PC-9 (cell line): ENCODE measurements around the gene BCAR1. TPM values are rescaled to one million over a fixed set of nuclear protein-coding genes. Genes with fewer than 3 reads are reported as not detected.

ENCODE experiments used
- BruUV-seq: library from RNA; stranded (reverse); fragments of 400-500 nt; replicated peaks from 2 replicates; lab custom pipeline; 2021; lab: Mats Ljungman, UMichigan
- CTCF ChIA-PET: fragments of 300-600 bp; sonication (Branson Sonifier 250); formaldehyde crosslinking; loops from one replicate; lab custom pipeline; 2022; ENCODE audit warnings: antibody characterized with exemption; lab: Charles Lee
- POLR2A ChIA-PET: fragments of 300-600 bp; sonication (Branson Sonifier 250); formaldehyde crosslinking; loops from one replicate; lab custom pipeline; 2022; ENCODE audit warnings: antibody characterized with exemption; ENCODE audit not compliant: unreplicated experiment; lab: Charles Lee
- DNase-seq, 2 experiments: peaks; one replicate each; pipeline versions ENCODE4 v3.0.0 to v3.0.0-alpha.2; 2015 to 2022; ENCODE audit warnings: mixed read lengths in 1 of 2
- H2AFZ ChIP-seq: fragments of 200-600 bp; sonication (generic); 2 replicates; pipeline ENCODE4 v1.8.1; 2017; ENCODE audit warnings: antibody characterized with exemption
- H3F3A ChIP-seq: fragments of 200-600 bp; sonication (generic); 2 replicates; pipeline ENCODE4 v1.8.1; 2017; ENCODE audit warnings: antibody characterized with exemption, mild to moderate bottlenecking, low read depth; ENCODE audit not compliant: insufficient read depth
- H3K27ac ChIP-seq: fragments of 200-600 bp; sonication (generic); 2 replicates; pipeline ENCODE4 v1.6.1; 2016; ENCODE audit warnings: mixed run types
- H3K27me3 ChIP-seq: fragments of 200-600 bp; sonication (generic); 2 replicates; pipeline ENCODE4 v1.6.1; 2016; ENCODE audit warnings: low read depth, mixed run types; ENCODE audit not compliant: insufficient read depth
- H3K36me3 ChIP-seq: fragments of 200-600 bp; sonication (generic); 2 replicates; pipeline ENCODE4 v1.6.1; 2016; ENCODE audit warnings: low read depth, mixed run types
- H3K4me1 ChIP-seq: fragments of 200-600 bp; sonication (generic); replicated peaks from 2 replicates; pipeline ENCODE4 v1.6.1; 2016; ENCODE audit warnings: mixed run types; ENCODE audit not compliant: insufficient read depth
- H3K4me2 ChIP-seq: fragments of 200-600 bp; sonication (generic); 2 replicates; pipeline ENCODE4 v1.6.1; 2017; ENCODE audit warnings: mixed run types
- H3K4me3 ChIP-seq: fragments of 200-600 bp; sonication (generic); 2 replicates; pipeline ENCODE4 v1.6.1; 2016; ENCODE audit warnings: mixed run types
- H3K79me2 ChIP-seq: fragments of 200-600 bp; sonication (generic); 2 replicates; pipeline ENCODE4 v1.6.1; 2017; ENCODE audit warnings: low read depth, mixed run types
- H3K9me2 ChIP-seq: fragments of 200-600 bp; sonication (generic); 2 replicates; pipeline ENCODE4 v1.8.1; 2017; ENCODE audit warnings: mild to moderate bottlenecking; ENCODE audit not compliant: insufficient read depth
- H3K9me3 ChIP-seq: fragments of 200-600 bp; sonication (generic); 2 replicates; pipeline ENCODE4 v1.8.1; 2016; ENCODE audit warnings: low read depth; ENCODE audit not compliant: insufficient read depth
- H4K20me1 ChIP-seq: fragments of 200-600 bp; sonication (generic); 2 replicates; pipeline ENCODE4 v1.8.1; 2017; ENCODE audit not compliant: insufficient read depth
- EZH2 ChIP-seq: fragments of 200-600 bp; sonication (generic); IDR thresholded peaks from 2 replicates; pipeline ENCODE4 v1.8.0; 2017; ENCODE audit warnings: antibody characterized with exemption, low read depth
- intact Hi-C: fragments of 100-400 bp; cut with micrococcal nuclease; formaldehyde crosslinking; loops from one replicate; pipeline ENCODE4 v1.10.0; 2022; ENCODE audit not compliant: unreplicated experiment
- total RNA-seq: library from RNA; stranded (reverse); gene quantifications from 2 replicates; pipeline ENCODE4 v1.2.3, GENCODE V29; 2021
- TF ChIP-seq, protein P1 (sequence below): fragments of 200-600 bp; sonication (generic); conservative IDR thresholded peaks from 2 replicates; pipeline ENCODE4 v1.6.1; 2017; ENCODE audit warnings: mixed run types, antibody characterized with exemption, mild to moderate bottlenecking, moderate library complexity

BCAR1 gene
- total RNA-seq, 1 experiment from 2014 or later, result 53.9 TPM

DNA sequence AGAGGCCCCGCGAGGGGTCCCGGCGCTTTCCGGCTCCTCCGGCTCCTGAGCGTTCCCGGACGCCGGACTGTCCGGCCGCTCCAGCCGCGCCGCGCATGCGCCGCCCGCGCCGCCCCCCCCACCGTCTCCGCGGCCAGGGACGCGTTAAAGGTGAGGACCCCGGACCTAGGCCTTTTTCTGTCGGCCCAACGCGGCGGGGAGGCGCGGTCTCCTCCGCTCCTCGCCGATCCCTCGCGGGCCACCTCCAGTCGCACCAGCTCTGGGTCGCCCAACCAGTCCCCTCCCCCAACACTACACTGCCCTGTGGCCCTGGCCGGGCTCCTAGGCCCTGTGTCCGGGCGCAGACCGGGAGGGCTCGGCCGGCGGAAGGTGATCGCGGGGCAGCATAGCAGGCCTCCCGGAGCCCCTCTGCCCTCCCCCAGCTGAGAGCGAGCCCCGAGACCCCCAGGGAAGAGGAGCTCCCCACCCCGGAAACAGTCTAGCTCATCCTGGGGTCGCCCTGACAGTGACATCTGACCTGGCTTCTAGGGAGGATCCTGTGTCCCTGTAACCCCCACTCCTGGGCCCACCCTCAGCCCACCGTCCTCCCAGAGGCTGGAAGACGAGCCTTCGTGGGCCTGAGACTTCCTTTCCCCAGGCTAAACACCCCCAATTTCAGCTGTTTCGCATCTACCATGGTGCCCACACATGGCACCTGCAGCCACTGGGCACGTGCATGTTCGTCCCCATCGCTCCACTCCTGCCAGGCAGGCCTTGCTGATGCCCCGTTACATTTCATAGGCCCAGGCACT is 14.7 kb upstream of the BCAR1 start:
- Histone ChIP-seq H3K9me2 (no peaks in the 10 kb centered on the region), H2AFZ (peak overlapping the region; percentile 98), H3K36me3 (0 out of 2 replicates have a peak, but pooled peaks cover 3% of the 10 kb centered on the region), H3K9me3 (no peaks in the 10 kb centered on the region), H3K4me1 (peaks cover 43% of the 10 kb centered on the region), H3K4me2 (peak overlapping the region; percentile 97), H3K27ac (peak overlapping the region; percentile 58), H3F3A (peaks cover 10% of the 10 kb centered on the region; the same call in 1 of the 2 replicates), H3K79me2 (peaks cover 43% of the 10 kb centered on the region), H3K27me3 (no peaks in the 10 kb centered on the region), H3K4me3 (peak overlapping the region; percentile 99), H4K20me1 (peaks cover 34% of the 10 kb centered on the region)
- BruUV-seq, result TSS peak; percentile 79
- ChIA-PET CTCF (no interaction called here), POLR2A (interaction anchor here (0.5 kb wide), 1 partner anchor 57 kb away, joined by 4 read pairs; no protein-coding TSS in a partner anchor)
- TF ChIP-seq EZH2, result no peak
- TF ChIP-seq, protein P1, sequence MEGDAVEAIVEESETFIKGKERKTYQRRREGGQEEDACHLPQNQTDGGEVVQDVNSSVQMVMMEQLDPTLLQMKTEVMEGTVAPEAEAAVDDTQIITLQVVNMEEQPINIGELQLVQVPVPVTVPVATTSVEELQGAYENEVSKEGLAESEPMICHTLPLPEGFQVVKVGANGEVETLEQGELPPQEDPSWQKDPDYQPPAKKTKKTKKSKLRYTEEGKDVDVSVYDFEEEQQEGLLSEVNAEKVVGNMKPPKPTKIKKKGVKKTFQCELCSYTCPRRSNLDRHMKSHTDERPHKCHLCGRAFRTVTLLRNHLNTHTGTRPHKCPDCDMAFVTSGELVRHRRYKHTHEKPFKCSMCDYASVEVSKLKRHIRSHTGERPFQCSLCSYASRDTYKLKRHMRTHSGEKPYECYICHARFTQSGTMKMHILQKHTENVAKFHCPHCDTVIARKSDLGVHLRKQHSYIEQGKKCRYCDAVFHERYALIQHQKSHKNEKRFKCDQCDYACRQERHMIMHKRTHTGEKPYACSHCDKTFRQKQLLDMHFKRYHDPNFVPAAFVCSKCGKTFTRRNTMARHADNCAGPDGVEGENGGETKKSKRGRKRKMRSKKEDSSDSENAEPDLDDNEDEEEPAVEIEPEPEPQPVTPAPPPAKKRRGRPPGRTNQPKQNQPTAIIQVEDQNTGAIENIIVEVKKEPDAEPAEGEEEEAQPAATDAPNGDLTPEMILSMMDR, result no peak
- peak; percentile 76 to 91 for DNase-seq
- intact Hi-C loops, result loop anchor here (1.0 to 2.0 kb wide), 2 partner anchors 39 to 111 kb away; no protein-coding TSS in a partner anchor

DNA sequence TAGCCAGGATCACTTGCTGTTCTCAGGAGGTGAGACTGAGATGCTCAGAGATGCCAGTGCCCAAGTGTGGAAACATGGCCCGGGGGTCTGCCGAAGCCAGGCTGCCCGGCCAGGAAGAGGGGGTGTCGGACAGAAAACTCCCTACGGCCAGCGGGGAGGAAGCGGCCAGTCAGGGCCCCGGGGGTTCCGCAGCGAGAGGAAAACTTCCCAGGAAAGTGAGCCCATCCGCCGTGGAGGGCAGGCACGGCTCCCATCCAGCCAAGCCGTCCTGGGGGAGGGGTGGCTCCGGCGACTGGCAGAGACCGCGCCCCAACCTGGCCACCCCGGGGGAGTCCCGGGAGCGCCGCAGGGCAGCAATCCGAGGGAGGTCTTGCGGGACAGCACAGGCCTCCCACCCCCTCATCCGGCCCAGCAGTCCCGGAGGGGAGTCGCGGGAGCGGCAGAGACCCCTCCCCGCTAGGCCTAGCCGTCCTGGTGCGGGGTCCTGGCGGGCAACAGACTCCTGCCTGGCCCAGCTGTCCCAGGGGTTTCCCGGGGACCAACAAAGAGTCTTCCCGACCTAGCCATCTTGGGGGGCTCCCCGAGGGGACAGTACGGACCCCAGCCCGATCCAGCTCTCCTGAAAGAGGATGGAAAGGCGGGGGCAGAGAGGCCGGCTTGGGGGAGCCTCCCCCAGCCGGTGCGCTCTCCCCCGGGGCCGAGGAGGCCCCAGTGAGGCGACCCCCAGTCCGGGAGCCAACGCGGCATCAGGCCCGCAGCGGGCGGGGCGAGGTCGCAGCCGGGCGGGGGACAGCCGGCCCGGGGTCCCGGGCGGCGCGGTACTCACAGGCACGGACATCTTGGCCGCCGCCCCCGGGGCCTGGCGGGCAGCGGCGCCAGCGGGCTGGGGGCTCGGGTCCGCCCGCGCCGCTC is 13.8 kb upstream of the BCAR1 start:
- Histone ChIP-seq H3K9me2 (no peaks in the 10 kb centered on the region), H3K79me2 (peaks cover 51% of the 10 kb centered on the region), H3K27ac (no peak overlapping the region), H3K4me2 (peak overlapping the region; percentile 99), H3K9me3 (no peaks in the 10 kb centered on the region), H3K27me3 (no peaks in the 10 kb centered on the region), H3K4me3 (peak overlapping the region; percentile 99), H3K4me1 (peaks cover 43% of the 10 kb centered on the region), H3K36me3 (0 out of 2 replicates have a peak, but pooled peaks cover 3% of the 10 kb centered on the region), H4K20me1 (peaks cover 43% of the 10 kb centered on the region), H3F3A (peaks cover 7% of the 10 kb centered on the region; the same call in 1 of the 2 replicates), H2AFZ (peak overlapping the region; percentile 83)
- BruUV-seq, result no TSS peak
- intact Hi-C loops, result loop anchor here (1.0 kb wide), 1 partner anchor 20 kb away; no protein-coding TSS in a partner anchor
- ChIA-PET POLR2A (interaction anchor here (0.5 to 0.8 kb wide), 2 partner anchors 10 to 58 kb away, joined by 3 to 4 read pairs; no protein-coding TSS in a partner anchor), CTCF (no interaction called here)
- no peak for TF ChIP-seq EZH2
- TF ChIP-seq, protein P1, result no peak
- peak in 1 of 2 experiments; percentile 43 for DNase-seq
